AG10803 (cell line): ENCODE measurements around the gene PDCD5.

Source experiments
- DNase-seq: peaks from one replicate; pipeline ENCODE4 v3.0.0; 2010; ENCODE audit warnings: low read depth
- H3K4me3 ChIP-seq: 2 replicates; pipeline ENCODE4 v1.5.1; 2011; ENCODE audit warnings: mild to moderate bottlenecking, low read length, control low read depth
- TF ChIP-seq, protein P1 (sequence below): conservative IDR thresholded peaks from 2 replicates; pipeline ENCODE4 v1.5.1; 2011; ENCODE audit warnings: mild to moderate bottlenecking, low read length, control low read depth, inconsistent platforms

Gene PDCD5

DNA sequence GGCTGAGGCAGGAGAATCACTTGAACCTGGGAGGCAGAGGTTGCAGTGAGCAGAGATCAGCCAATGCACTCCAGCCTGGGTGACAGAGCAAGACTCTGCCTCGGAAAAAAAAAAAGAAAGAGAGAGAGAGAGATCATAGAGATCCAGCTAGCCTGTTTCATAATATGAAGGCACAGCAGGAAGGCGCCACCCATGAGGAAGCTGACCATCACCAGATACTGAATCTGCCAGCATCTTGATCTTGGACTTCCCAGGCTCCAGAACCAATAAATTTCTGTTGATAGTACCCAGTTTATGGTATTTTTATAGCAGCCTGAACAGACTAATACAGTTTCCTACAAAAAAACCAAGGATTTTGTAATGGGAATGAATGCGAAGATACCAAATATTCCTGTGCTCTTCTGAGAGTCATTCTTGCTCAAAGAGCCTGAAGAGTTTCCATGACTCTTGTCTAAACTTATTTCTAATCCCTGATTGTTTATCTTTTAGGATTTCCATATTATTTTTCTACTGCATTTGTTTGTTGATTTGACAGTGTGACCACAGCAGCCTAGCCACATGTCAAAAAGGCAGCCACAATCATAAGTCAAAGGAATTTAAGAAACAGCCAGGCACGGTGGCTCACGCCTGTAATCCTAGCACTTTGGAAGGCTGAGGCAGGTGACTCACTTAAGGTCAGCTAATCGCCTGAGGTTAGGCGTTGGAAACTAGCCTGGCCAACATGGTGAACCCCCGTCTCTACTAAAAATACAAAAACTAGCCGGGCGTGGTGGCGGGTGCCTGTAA lies 37.7 kb upstream of the PDCD5 start:
- no peak overlapping the region for H3K4me3 ChIP-seq
- no peak for DNase-seq
- TF ChIP-seq, protein P1, sequence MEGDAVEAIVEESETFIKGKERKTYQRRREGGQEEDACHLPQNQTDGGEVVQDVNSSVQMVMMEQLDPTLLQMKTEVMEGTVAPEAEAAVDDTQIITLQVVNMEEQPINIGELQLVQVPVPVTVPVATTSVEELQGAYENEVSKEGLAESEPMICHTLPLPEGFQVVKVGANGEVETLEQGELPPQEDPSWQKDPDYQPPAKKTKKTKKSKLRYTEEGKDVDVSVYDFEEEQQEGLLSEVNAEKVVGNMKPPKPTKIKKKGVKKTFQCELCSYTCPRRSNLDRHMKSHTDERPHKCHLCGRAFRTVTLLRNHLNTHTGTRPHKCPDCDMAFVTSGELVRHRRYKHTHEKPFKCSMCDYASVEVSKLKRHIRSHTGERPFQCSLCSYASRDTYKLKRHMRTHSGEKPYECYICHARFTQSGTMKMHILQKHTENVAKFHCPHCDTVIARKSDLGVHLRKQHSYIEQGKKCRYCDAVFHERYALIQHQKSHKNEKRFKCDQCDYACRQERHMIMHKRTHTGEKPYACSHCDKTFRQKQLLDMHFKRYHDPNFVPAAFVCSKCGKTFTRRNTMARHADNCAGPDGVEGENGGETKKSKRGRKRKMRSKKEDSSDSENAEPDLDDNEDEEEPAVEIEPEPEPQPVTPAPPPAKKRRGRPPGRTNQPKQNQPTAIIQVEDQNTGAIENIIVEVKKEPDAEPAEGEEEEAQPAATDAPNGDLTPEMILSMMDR = no peak

GRCh38 chr19:32544917-32545316 lies 36.1 kb upstream of the PDCD5 start:
- TF ChIP-seq, protein P1 = no peak
- no peak for DNase-seq
- H3K4me3 ChIP-seq = no peak overlapping the region

DNA sequence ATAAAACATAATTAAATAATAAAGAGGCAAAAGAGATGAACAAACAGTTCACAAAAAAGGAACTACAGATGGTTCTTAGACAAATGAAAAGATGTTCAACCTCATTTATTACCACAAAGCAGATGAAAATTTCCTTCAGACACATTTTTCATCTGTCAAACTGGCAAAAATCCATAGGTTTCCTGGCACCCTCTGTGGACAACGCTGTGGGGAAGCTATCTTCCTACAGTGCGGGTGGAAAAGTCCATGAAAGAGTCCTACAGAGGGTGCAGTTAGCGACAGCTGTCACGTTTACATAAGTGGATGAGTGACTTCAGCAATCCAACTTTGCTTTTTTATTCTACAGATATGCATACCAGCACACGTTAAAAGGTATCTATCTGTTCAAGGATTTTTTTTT lies 30.3 kb upstream of the PDCD5 start:
- TF ChIP-seq, protein P1 = no peak
- H3K4me3 ChIP-seq = no peak overlapping the region
- DNase-seq = no peak

DNA sequence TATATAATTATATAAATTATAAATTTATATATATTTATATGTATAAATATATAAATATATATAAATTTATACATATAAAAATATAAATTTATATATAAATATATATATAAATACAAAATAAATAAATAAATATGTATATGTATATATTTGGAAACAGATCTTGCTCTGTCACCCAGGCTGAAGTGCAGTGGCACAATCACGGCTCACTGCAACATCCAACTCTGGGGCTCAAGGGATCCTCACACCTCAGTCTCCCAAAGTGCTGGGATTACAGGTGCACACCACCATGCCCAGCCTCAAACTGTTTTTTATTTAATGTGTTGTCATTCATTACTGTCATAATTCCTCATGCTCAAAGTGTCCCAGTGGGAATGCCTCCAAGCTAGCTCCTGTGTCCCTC lies 25.2 kb upstream of the PDCD5 start:
- no peak for DNase-seq
- no peak overlapping the region for H3K4me3 ChIP-seq
- TF ChIP-seq, protein P1 = no peak

DNA sequence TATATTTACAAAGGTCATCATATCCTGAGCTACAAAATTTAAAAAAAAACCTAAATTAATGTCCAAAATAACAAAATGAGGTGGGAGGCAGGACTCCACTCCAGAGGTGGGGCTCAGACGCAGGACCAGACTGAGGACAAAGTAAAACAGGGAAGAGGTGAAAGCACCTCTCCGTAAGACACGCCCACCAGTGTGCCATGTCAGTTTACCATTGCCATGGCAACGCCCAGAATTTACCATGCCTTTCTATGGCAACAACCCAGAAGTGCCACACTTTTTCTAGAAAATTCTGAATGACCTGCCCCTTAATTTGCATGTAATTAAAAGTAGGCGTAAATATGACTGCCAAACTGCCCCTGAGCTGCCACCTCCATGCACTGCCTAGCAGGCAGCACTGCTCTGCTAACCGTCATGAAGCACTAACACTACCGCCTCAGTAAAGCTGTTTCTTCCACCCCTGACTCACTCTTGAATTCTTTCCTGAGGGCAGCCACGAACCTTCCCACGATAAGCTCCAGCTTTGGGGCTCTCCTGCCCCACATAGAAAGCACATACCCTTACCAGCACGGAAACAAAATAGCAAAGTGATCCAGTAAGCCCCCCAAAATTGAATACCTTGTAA lies 22.3 kb upstream of the PDCD5 start:
- H3K4me3 ChIP-seq = no peak overlapping the region
- no peak for DNase-seq
- TF ChIP-seq, protein P1 = no peak

DNA sequence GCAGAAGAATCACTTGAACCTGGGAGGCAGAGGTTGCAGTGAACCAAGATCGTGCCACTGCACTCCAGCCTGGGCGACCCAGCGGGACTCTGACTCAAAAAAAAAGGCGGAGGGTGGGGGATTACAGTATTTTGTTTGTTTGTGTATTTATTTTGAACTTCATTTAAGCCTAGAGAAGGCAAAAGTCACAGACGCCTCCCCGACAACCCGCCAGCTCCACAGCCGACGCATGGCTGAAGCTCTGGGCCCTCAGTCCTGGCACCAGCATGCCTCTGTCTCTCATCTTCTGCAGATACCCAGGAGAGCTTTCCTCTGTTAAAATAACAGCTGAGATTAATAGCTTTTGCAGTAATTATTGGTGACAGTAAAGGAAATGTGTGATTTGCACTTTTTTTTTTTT lies 17.2 kb upstream of the PDCD5 start:
- no peak for DNase-seq
- TF ChIP-seq, protein P1 = no peak
- no peak overlapping the region for H3K4me3 ChIP-seq
